PC-3 (cell line): ENCODE data around the gene NEBL.

Source experiments
- CTCF ChIP-seq: fragments of 300-600 bp; sonication (generic); conservative IDR thresholded peaks from 2 replicates; pipeline ENCODE4 v1.5.1; 2017; ENCODE audit warnings: antibody characterized with exemption, low read depth, mild to moderate bottlenecking, low read length
- EZH2 ChIP-seq: fragments of 300-600 bp; sonication (generic); IDR thresholded peaks from one replicate; pipeline ENCODE4 v1.6.1; 2017; ENCODE audit warnings: antibody characterized with exemption, mild to moderate bottlenecking, low read length; ENCODE audit not compliant: unreplicated experiment
- EZH2phosphoT487 ChIP-seq: fragments of 300-600 bp; sonication (generic); IDR thresholded peaks from 2 replicates; pipeline ENCODE4 v1.6.1; 2018; ENCODE audit warnings: mild to moderate bottlenecking, antibody characterized with exemption, low read length, borderline replicate concordance

GRCh38 chr10:20892796-20893195 lies 4.3 kb downstream of the NEBL start:
- TF ChIP-seq CTCF: no peak
- no peak for TF ChIP-seq EZH2phosphoT487
- TF ChIP-seq EZH2: no peak
